WTC11 (cell line): ENCODE data around the gene IL10RB. TPM values are rescaled to one million over a fixed set of nuclear protein-coding genes. Genes with fewer than 3 reads are reported as not detected.
A peak's percentile ranks its signal among the peaks of the same experiment; 100 is the strongest.

Experiments used
- ATAC-seq: fragments of 200-7000 bp; cut with Tn5 transposase; 2 replicates; pipeline ENCODE4 v1.10.0; 2021; ENCODE audit warnings: mild to moderate bottlenecking, moderate library complexity
- Bru-seq: library from RNA; stranded (reverse); fragments of 400-500 nt; gene quantifications from one replicate; lab custom pipeline; 2021; lab: Mats Ljungman, UMichigan
- CTCF ChIA-PET: fragments of 300-600 bp; sonication (Branson Sonifier 250); formaldehyde crosslinking; loops from one replicate; lab custom pipeline; 2021; ENCODE audit warnings: antibody characterized with exemption; lab: Charles Lee
- POLR2A ChIA-PET: fragments of 350-600 bp; sonication (Branson Sonifier 250); formaldehyde crosslinking; loops from one replicate; lab custom pipeline; 2021; ENCODE audit warnings: antibody characterized with exemption; lab: Charles Lee
- DNase-seq: peaks from one replicate; pipeline ENCODE4 v3.0.0; 2021; ENCODE audit warnings: low spot score
- H3K27ac Mint-ChIP-seq: 2 replicates; pipeline ENCODE4 v1.8.0; 2021; ENCODE audit warnings: mixed read lengths
- H3K27me3 Mint-ChIP-seq: 2 replicates; pipeline ENCODE4 v1.8.0; 2021; ENCODE audit warnings: low read depth, mild to moderate bottlenecking, moderate library complexity, mixed read lengths
- H3K36me3 Mint-ChIP-seq: 2 replicates; pipeline ENCODE4 v1.8.0; 2021; ENCODE audit warnings: mixed read lengths
- H3K4me1 Mint-ChIP-seq: 2 replicates; pipeline ENCODE4 v1.8.0; 2022; ENCODE audit warnings: mixed read lengths
- H3K4me3 Mint-ChIP-seq: 2 replicates; pipeline ENCODE4 v1.8.0; 2021; ENCODE audit warnings: mild to moderate bottlenecking, moderate library complexity, mixed read lengths
- H3K9me3 Mint-ChIP-seq: 2 replicates; pipeline ENCODE4 v1.8.0; 2021; ENCODE audit warnings: mixed read lengths
- ATF1 ChIP-seq: sonication (generic); formaldehyde crosslinking; IDR thresholded peaks from 2 replicates; pipeline ENCODE4 v1.8.1; 2023; ENCODE audit warnings: mild to moderate bottlenecking, moderate library complexity, missing genetic modification reagents
- CREB1 ChIP-seq: sonication (generic); formaldehyde crosslinking; IDR thresholded peaks from 2 replicates; pipeline ENCODE4 v1.8.0; 2023; ENCODE audit warnings: mild to moderate bottlenecking, missing genetic modification reagents
- CREM ChIP-seq: sonication (generic); formaldehyde crosslinking; IDR thresholded peaks from 2 replicates; pipeline ENCODE4 v1.8.1; 2022; ENCODE audit warnings: mild to moderate bottlenecking, missing genetic modification reagents, moderate library complexity
- ESRRA ChIP-seq: sonication (generic); formaldehyde crosslinking; IDR thresholded peaks from 2 replicates; pipeline ENCODE4 v1.8.1; 2022; ENCODE audit warnings: mild to moderate bottlenecking, missing genetic modification reagents, borderline replicate concordance
- FOXP1 ChIP-seq: sonication (generic); formaldehyde crosslinking; IDR thresholded peaks from 2 replicates; pipeline ENCODE4 v1.8.0; 2022; ENCODE audit warnings: missing genetic modification reagents, mild to moderate bottlenecking, moderate library complexity, borderline replicate concordance
- GABPB1 ChIP-seq: sonication (generic); formaldehyde crosslinking; IDR thresholded peaks from 2 replicates; pipeline ENCODE4 v1.8.1; 2023; ENCODE audit warnings: mild to moderate bottlenecking, missing genetic modification reagents
- NFE2L1 ChIP-seq: sonication (generic); formaldehyde crosslinking; IDR thresholded peaks from 2 replicates; pipeline ENCODE4 v1.8.1; 2023; ENCODE audit warnings: missing genetic modification reagents
- RELA ChIP-seq: sonication (generic); formaldehyde crosslinking; IDR thresholded peaks from 2 replicates; pipeline ENCODE4 v1.8.1; 2022; ENCODE audit warnings: missing genetic modification reagents, mild to moderate bottlenecking, borderline replicate concordance
- SP1 ChIP-seq: sonication (generic); formaldehyde crosslinking; conservative IDR thresholded peaks from 2 replicates; pipeline ENCODE4 v1.8.1; 2022; ENCODE audit warnings: missing genetic modification reagents
- TCF7 ChIP-seq: sonication (generic); formaldehyde crosslinking; IDR thresholded peaks from 2 replicates; pipeline ENCODE4 v1.8.0; 2022; ENCODE audit warnings: mild to moderate bottlenecking, low read depth, missing genetic modification reagents, moderate library complexity
- TEAD1 ChIP-seq: sonication (generic); formaldehyde crosslinking; IDR thresholded peaks from 2 replicates; pipeline ENCODE4 v1.8.0; 2022; ENCODE audit warnings: mild to moderate bottlenecking, missing genetic modification reagents
- ZNF121 ChIP-seq: sonication (generic); formaldehyde crosslinking; IDR thresholded peaks from 2 replicates; pipeline ENCODE4 v1.8.0; 2023; ENCODE audit warnings: missing genetic modification reagents
- ZNF423 ChIP-seq: fragments of 250-450 bp; sonication (Bioruptor Pico); IDR thresholded peaks from 2 replicates; pipeline ENCODE4 v2.1.2; 2022; ENCODE audit warnings: mild to moderate bottlenecking, moderate library complexity
- long read RNA-seq, 3 experiments: library from RNA in 1 of 3; library from capped mRNA in 1 of 3; library from polyadenylated mRNA in 1 of 3; unstranded in 2 of 3; stranded (forward) in 1 of 3; transcript quantifications; one replicate each; pipeline ENCODE4 v2.0.0, GENCODE V29; 2021
- total RNA-seq: library from RNA; stranded (reverse); gene quantifications from 3 replicates; pipeline ENCODE4 v1.2.3, GENCODE V29; 2021
- TF ChIP-seq, protein P1 (sequence below): sonication (generic); formaldehyde crosslinking; IDR thresholded peaks from 2 replicates; pipeline ENCODE4 v1.8.0; 2022; ENCODE audit warnings: mild to moderate bottlenecking, missing genetic modification reagents
- TF ChIP-seq, protein P2 (sequence below): sonication (generic); formaldehyde crosslinking; IDR thresholded peaks from 2 replicates; pipeline ENCODE4 v1.8.0; 2022; ENCODE audit warnings: mild to moderate bottlenecking, missing genetic modification reagents
- TF ChIP-seq, protein P3 (sequence below): sonication (generic); formaldehyde crosslinking; IDR thresholded peaks from 2 replicates; pipeline ENCODE4 v1.8.0; 2022; ENCODE audit warnings: mild to moderate bottlenecking, missing genetic modification reagents
- TF ChIP-seq, protein P4 (sequence below): sonication (generic); formaldehyde crosslinking; IDR thresholded peaks from 2 replicates; pipeline ENCODE4 v1.8.1; 2023; ENCODE audit warnings: mild to moderate bottlenecking, missing genetic modification reagents, moderate library complexity
- TF ChIP-seq, protein P5 (sequence below): sonication (generic); formaldehyde crosslinking; IDR thresholded peaks from 2 replicates; pipeline ENCODE4 v1.8.1; 2022; ENCODE audit warnings: missing genetic modification reagents, borderline replicate concordance
- TF ChIP-seq, protein P6 (sequence below): sonication (generic); formaldehyde crosslinking; IDR thresholded peaks from 2 replicates; pipeline ENCODE4 v1.8.1; 2023; ENCODE audit warnings: mild to moderate bottlenecking, moderate library complexity, missing genetic modification reagents

IL10RB gene
- total RNA-seq = 3.7 to 5.1 TPM (median 4.1 TPM) in 3 replicates
- percentile 64 among the genes with signal in this experiment for Bru-seq, nascent RNA
- long read RNA-seq, experiment 1, transcript IL10RB-201 (7 exons, 1,963 nt) = major isoform, 12 of 18 reads
- long read RNA-seq, experiment 1, partial matches to known transcripts = 1 of 18 reads
- long read RNA-seq, experiment 1, other reads (novel, unspliced or antisense) = 2 of 18 reads
- long read RNA-seq, experiment 2, transcript IL10RB-201 (7 exons, 1,963 nt) = major isoform, 8 of 10 reads
- long read RNA-seq, experiment 2, partial matches to known transcripts = 1 of 10 reads
- long read RNA-seq, experiment 2, other reads (novel, unspliced or antisense) = 1 of 10 reads
- long read RNA-seq, experiment 3, transcript IL10RB-201 (7 exons, 1,963 nt) = major isoform, 16 of 18 reads
- long read RNA-seq, experiment 3, partial matches to known transcripts = 0 of 18 reads
- long read RNA-seq, experiment 3, other reads (novel, unspliced or antisense) = 0 of 18 reads

DNA sequence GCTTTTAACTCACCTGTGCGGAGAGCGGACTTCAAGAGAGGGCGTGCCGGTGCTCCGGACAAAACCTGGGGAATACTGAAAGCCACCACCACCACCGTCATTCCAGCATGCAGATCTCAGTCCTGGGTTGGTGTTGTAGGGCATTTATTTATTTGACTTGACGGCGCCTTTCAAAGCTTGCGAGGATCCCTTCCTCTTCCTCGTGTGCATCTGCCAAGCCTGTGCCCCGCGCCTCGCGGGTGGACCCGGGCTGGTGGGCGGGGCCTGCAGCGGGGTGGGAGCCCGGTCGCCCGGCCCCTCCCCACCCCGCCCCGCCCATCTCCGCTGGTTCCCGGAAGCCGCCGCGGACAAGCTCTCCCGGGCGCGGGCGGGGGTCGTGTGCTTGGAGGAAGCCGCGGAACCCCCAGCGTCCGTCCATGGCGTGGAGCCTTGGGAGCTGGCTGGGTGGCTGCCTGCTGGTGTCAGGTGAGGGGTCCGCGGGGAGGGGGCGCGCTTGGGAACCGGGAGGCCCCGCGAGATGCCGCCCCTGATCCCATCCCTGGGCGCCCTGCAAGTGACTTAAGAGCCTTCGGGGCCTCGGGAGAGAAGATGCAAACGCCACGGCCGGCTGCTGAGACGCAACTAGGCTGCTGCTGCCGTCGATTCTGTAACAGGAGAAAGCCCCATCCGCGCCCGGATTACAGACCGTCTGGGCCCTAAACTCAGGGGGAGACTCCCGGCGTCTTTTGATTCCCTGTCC, at the start of gene IL10RB:
TSS of gene IL10RB (plus strand) at position 318 of the 739 bp plus-strand sequence. CDS start at position 417, 99 bp downstream.
- Mint-ChIP-seq H3K36me3 (0 out of 2 replicates have a peak, but pooled peaks cover 4% of the 10 kb centered on the region), H3K9me3 (no peaks in the 10 kb centered on the region), H3K4me1 (peaks cover 31% of the 10 kb centered on the region), H3K27ac (peak within 1 kb of the TSS; percentile 15; the same call in 1 of the 2 replicates), H3K27me3 (no peaks in the 10 kb centered on the region; the same call in 1 of the 2 replicates), H3K4me3 (peak within 1 kb of the TSS; percentile 78)
- ATAC-seq (peak; percentile 82), DNase-seq (peak; percentile 71)
- TF ChIP-seq, protein P1, sequence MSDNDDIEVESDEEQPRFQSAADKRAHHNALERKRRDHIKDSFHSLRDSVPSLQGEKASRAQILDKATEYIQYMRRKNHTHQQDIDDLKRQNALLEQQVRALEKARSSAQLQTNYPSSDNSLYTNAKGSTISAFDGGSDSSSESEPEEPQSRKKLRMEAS = peak; percentile 37; the same call in 1 of the 2 replicates
- TF ChIP-seq CREB1 (CRISPR knock-in tag) (no peak), ATF1 (CRISPR knock-in tag) (no peak), CREM (CRISPR knock-in tag) (no peak), SP1 (CRISPR knock-in tag) (peak; percentile 79), GABPB1 (CRISPR knock-in tag) (peak; percentile 64), TEAD1 (CRISPR knock-in tag) (no peak), FOXP1 (CRISPR knock-in tag) (peak; percentile 32; the same call in 1 of the 2 replicates), ZNF423 (CRISPR knock-in tag) (peak; percentile 30; the same call in 1 of the 2 replicates), RELA (CRISPR knock-in tag) (0 out of 2 replicates have a peak, but pooled peaks have one; percentile 32)
- TF ChIP-seq, protein P2, sequence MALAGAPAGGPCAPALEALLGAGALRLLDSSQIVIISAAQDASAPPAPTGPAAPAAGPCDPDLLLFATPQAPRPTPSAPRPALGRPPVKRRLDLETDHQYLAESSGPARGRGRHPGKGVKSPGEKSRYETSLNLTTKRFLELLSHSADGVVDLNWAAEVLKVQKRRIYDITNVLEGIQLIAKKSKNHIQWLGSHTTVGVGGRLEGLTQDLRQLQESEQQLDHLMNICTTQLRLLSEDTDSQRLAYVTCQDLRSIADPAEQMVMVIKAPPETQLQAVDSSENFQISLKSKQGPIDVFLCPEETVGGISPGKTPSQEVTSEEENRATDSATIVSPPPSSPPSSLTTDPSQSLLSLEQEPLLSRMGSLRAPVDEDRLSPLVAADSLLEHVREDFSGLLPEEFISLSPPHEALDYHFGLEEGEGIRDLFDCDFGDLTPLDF (CRISPR knock-in tag) = no peak
- TF ChIP-seq, protein P3, sequence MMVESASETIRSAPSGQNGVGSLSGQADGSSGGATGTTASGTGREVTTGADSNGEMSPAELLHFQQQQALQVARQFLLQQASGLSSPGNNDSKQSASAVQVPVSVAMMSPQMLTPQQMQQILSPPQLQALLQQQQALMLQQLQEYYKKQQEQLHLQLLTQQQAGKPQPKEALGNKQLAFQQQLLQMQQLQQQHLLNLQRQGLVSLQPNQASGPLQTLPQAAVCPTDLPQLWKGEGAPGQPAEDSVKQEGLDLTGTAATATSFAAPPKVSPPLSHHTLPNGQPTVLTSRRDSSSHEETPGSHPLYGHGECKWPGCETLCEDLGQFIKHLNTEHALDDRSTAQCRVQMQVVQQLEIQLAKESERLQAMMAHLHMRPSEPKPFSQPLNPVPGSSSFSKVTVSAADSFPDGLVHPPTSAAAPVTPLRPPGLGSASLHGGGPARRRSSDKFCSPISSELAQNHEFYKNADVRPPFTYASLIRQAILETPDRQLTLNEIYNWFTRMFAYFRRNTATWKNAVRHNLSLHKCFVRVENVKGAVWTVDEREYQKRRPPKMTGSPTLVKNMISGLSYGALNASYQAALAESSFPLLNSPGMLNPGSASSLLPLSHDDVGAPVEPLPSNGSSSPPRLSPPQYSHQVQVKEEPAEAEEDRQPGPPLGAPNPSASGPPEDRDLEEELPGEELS (CRISPR knock-in tag) = 0 out of 2 replicates have a peak, but pooled peaks have one; percentile 17
- CTCF ChIA-PET = interaction anchor here (0.8 to 2.9 kb wide), 9 partner anchors 36 to 322 kb away, joined by 3 to 21 read pairs (median 5); partner anchors contain the start of genes DONSON, IFNAR1 and IFNAR2
- POLR2A ChIA-PET = interaction anchor here (0.8 to 2.2 kb wide), 3 partner anchors 59 to 179 kb away, joined by 3 to 10 read pairs (median 8); partner anchors contain the start of gene IFNAR1

DNA sequence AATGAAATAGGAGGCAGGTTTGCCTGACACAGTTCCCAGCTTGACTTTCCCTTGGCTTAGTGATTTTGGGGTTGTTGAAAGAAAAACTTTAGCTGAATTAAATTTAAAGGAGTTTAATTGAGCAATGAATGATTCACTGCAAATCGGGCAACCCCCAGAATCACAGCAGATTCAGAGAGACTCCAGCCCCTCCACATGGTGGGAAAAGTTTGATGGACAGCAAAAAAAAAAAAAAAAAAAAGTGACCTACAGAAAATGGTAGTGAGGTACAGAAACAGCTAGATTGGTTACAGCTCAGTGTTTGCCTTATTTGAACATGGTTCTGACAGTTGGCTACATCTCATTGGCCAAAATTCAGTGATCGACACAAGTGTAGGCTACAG, 49.0 kb upstream of the IL10RB start:
- H3K4me1 Mint-ChIP-seq = peaks cover 28% of the 10 kb centered on the region
- no peak overlapping the region for H3K27ac Mint-ChIP-seq
- DNase-seq (no peak), ATAC-seq (no peak)
- CTCF ChIA-PET = interaction anchor here (0.7 to 1.0 kb wide), 3 partner anchors 20 to 263 kb away, joined by 5 to 7 read pairs (median 5); partner anchors contain the start of gene TMEM50B
- peaks cover 4% of the 10 kb centered on the region; the same call in 1 of the 2 replicates for H3K36me3 Mint-ChIP-seq
- H3K9me3 Mint-ChIP-seq = peaks cover 26% of the 10 kb centered on the region
- peaks cover 17% of the 10 kb centered on the region for H3K27me3 Mint-ChIP-seq
- H3K4me3 Mint-ChIP-seq = no peak overlapping the region
- POLR2A ChIA-PET = interaction anchor here (0.6 to 0.7 kb wide), 2 partner anchors 99 to 182 kb away, joined by 3 to 9 read pairs; no protein-coding TSS in a partner anchor
- TF ChIP-seq SP1 (CRISPR knock-in tag) = no peak
- TF ChIP-seq ATF1 (CRISPR knock-in tag) = no peak
- no peak for TF ChIP-seq RELA (CRISPR knock-in tag)
- TF ChIP-seq ZNF121 (CRISPR knock-in tag) = no peak
- TF ChIP-seq, protein P2 (CRISPR knock-in tag) = no peak
- TF ChIP-seq NFE2L1 (CRISPR knock-in tag) = no peak
- TF ChIP-seq, protein P4, sequence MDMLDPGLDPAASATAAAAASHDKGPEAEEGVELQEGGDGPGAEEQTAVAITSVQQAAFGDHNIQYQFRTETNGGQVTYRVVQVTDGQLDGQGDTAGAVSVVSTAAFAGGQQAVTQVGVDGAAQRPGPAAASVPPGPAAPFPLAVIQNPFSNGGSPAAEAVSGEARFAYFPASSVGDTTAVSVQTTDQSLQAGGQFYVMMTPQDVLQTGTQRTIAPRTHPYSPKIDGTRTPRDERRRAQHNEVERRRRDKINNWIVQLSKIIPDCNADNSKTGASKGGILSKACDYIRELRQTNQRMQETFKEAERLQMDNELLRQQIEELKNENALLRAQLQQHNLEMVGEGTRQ (CRISPR knock-in tag) = no peak
- TF ChIP-seq, protein P5, sequence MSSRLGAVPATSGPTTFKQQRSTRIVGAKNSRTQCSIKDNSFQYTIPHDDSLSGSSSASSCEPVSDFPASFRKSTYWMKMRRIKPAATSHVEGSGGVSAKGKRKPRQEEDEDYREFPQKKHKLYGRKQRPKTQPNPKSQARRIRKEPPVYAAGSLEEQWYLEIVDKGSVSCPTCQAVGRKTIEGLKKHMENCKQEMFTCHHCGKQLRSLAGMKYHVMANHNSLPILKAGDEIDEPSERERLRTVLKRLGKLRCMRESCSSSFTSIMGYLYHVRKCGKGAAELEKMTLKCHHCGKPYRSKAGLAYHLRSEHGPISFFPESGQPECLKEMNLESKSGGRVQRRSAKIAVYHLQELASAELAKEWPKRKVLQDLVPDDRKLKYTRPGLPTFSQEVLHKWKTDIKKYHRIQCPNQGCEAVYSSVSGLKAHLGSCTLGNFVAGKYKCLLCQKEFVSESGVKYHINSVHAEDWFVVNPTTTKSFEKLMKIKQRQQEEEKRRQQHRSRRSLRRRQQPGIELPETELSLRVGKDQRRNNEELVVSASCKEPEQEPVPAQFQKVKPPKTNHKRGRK (CRISPR knock-in tag) = no peak
- no peak for TF ChIP-seq TCF7 (CRISPR knock-in tag)
- no peak for TF ChIP-seq ESRRA
- TF ChIP-seq, protein P6, sequence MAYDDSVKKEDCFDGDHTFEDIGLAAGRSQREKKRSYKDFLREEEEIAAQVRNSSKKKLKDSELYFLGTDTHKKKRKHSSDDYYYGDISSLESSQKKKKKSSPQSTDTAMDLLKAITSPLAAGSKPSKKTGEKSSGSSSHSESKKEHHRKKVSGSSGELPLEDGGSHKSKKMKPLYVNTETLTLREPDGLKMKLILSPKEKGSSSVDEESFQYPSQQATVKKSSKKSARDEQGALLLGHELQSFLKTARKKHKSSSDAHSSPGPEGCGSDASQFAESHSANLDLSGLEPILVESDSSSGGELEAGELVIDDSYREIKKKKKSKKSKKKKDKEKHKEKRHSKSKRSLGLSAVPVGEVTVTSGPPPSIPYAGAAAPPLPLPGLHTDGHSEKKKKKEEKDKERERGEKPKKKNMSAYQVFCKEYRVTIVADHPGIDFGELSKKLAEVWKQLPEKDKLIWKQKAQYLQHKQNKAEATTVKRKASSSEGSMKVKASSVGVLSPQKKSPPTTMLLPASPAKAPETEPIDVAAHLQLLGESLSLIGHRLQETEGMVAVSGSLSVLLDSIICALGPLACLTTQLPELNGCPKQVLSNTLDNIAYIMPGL (CRISPR knock-in tag) = no peak
